ENCODE measurements around the gene TUBA4A.

DNA sequence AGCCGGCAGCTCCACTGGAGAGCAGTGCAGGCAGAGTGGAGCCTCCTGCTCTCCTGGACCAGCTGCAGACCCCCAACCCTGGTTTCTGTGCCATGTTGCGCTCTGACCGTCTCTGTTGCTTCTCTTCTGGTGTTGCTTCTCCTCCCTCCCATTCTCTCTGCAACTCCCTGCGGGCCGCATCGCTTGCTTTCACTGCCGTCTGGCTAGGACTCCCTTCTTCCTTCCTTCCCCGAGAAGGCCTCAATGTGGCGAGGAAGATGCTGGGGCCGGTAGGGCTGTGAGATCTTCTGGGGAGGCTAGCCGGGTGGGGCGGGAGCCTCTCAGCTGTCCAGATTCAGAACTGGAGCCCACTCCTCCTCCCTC is 31.6 kb upstream of the TUBA4A start:
- TF ChIP-seq, protein P1, sequence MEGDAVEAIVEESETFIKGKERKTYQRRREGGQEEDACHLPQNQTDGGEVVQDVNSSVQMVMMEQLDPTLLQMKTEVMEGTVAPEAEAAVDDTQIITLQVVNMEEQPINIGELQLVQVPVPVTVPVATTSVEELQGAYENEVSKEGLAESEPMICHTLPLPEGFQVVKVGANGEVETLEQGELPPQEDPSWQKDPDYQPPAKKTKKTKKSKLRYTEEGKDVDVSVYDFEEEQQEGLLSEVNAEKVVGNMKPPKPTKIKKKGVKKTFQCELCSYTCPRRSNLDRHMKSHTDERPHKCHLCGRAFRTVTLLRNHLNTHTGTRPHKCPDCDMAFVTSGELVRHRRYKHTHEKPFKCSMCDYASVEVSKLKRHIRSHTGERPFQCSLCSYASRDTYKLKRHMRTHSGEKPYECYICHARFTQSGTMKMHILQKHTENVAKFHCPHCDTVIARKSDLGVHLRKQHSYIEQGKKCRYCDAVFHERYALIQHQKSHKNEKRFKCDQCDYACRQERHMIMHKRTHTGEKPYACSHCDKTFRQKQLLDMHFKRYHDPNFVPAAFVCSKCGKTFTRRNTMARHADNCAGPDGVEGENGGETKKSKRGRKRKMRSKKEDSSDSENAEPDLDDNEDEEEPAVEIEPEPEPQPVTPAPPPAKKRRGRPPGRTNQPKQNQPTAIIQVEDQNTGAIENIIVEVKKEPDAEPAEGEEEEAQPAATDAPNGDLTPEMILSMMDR (IDR thresholded peaks at IDR 0.05; ENCODE audit: poor library complexity), result no peak
- no peak for TF ChIP-seq EZH2 (IDR thresholded peaks at IDR 0.05; ENCODE audit: borderline replicate concordance)
- TF ChIP-seq EZH2phosphoT487 (IDR thresholded peaks at IDR 0.05; ENCODE audit: low read depth, severe bottlenecking, unreplicated experiment), result no peak

Data from hepatocyte (in vitro differentiated cells).